HCT116 (cell line): ENCODE data around the gene SLFN12.
"Not testable (repeated sequence)": the region's sequence is repeated elsewhere in the genome, so short reads cannot be mapped to it uniquely, and the experiment has no call there.

ENCODE experiments used
- CTCF ChIP-seq, 3 experiments: fragments of 200-600 bp in 1 of 3; sonication (generic) in 1 of 3; IDR thresholded peaks in 2 of 3; conservative IDR thresholded peaks in 1 of 3; 2 replicates each; pipeline ENCODE4 v1.5.1; 2012 to 2017; ENCODE audit warnings: low read depth in 2 of 3, low read length in 2 of 3, antibody characterized with exemption in 1 of 3, borderline replicate concordance in 1 of 3, control low read depth in 1 of 3, mild to moderate bottlenecking in 1 of 3, mixed read lengths in 1 of 3, mixed run types in 1 of 3, moderate library complexity in 1 of 3; ENCODE audit not compliant: insufficient read depth in 1 of 3
- EZH2phosphoT487 ChIP-seq: fragments of 200-600 bp; IDR thresholded peaks from 2 replicates; pipeline ENCODE4 v1.6.1; 2018; ENCODE audit warnings: antibody characterized with exemption, borderline replicate concordance
- POLR2A ChIP-seq: IDR thresholded peaks from 2 replicates; pipeline ENCODE4 v1.7.0; 2011; ENCODE audit warnings: borderline replicate concordance; ENCODE audit not compliant: insufficient read depth, insufficient read length; ENCODE audit errors: extremely low read depth
- POLR2AphosphoS5 ChIP-seq: IDR thresholded peaks from 2 replicates; pipeline ENCODE4 v1.6.1; 2011; ENCODE audit warnings: mild to moderate bottlenecking, low read depth, low read length, moderate library complexity
- SRF ChIP-seq: IDR thresholded peaks from 2 replicates; pipeline ENCODE4 v1.6.1; 2012; ENCODE audit warnings: low read depth
- TCF7L2 ChIP-seq: IDR thresholded peaks from 2 replicates; pipeline ENCODE4 v1.7.0; 2011; ENCODE audit warnings: borderline replicate concordance, inconsistent platforms; ENCODE audit not compliant: insufficient read depth, insufficient read length; ENCODE audit errors: extremely low read depth
- YY1 ChIP-seq: IDR thresholded peaks from 2 replicates; pipeline ENCODE4 v1.6.1; 2011; ENCODE audit warnings: low read length, low read depth, moderate library complexity, mild to moderate bottlenecking; ENCODE audit not compliant: insufficient replicate concordance; ENCODE audit errors: extremely low read depth
- ZNF274 ChIP-seq: fragments of 200-500 bp; sonication (Bioruptor generic); IDR thresholded peaks from 2 replicates; pipeline ENCODE4 v1.6.1; 2014; ENCODE audit warnings: mild to moderate bottlenecking, low read depth, low read length, inconsistent platforms
- TF ChIP-seq, protein P1 (sequence below): IDR thresholded peaks from 2 replicates; pipeline ENCODE4 v1.6.1; 2012; ENCODE audit warnings: low read depth

- not testable (repeated sequence) for TF ChIP-seq TCF7L2; CTCF (IDR thresholded peaks at IDR 0.05 in 2 of 3, conservative IDR thresholded peaks at IDR 0.05 in 1 of 3; ENCODE audit: borderline replicate concordance in 1 of 3, insufficient read depth in 1 of 3, low read depth in 2 of 3, low read length in 2 of 3); POLR2A; YY1; SRF; POLR2AphosphoS5; ZNF274; EZH2phosphoT487
- TF ChIP-seq, protein P1, sequence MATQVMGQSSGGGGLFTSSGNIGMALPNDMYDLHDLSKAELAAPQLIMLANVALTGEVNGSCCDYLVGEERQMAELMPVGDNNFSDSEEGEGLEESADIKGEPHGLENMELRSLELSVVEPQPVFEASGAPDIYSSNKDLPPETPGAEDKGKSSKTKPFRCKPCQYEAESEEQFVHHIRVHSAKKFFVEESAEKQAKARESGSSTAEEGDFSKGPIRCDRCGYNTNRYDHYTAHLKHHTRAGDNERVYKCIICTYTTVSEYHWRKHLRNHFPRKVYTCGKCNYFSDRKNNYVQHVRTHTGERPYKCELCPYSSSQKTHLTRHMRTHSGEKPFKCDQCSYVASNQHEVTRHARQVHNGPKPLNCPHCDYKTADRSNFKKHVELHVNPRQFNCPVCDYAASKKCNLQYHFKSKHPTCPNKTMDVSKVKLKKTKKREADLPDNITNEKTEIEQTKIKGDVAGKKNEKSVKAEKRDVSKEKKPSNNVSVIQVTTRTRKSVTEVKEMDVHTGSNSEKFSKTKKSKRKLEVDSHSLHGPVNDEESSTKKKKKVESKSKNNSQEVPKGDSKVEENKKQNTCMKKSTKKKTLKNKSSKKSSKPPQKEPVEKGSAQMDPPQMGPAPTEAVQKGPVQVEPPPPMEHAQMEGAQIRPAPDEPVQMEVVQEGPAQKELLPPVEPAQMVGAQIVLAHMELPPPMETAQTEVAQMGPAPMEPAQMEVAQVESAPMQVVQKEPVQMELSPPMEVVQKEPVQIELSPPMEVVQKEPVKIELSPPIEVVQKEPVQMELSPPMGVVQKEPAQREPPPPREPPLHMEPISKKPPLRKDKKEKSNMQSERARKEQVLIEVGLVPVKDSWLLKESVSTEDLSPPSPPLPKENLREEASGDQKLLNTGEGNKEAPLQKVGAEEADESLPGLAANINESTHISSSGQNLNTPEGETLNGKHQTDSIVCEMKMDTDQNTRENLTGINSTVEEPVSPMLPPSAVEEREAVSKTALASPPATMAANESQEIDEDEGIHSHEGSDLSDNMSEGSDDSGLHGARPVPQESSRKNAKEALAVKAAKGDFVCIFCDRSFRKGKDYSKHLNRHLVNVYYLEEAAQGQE: not testable (repeated sequence)
These were observed 21.7 kb upstream of the SLFN12 start for GRCh38 chr17:35454035-35454434.
